ENCODE results near the gene CFAP58. TPM values are rescaled to one million over a fixed set of nuclear protein-coding genes. Genes with fewer than 3 reads are reported as not detected.

CFAP58 gene
- total and polyA plus RNA-seq, 2 of the 13 experiments (the other 11 are each of a cell fraction or from before 2014, with no cell fraction given) = 0.03 TPM; not detected in 1

GRCh38 chr10:104456802-104457542 is 103.3 kb downstream of the CFAP58 start:
- intact Hi-C loops (cut with micrococcal nuclease; ENCODE audit: unreplicated experiment) = no loop called here

More at GRCh38 chr10:104456802-104457542, 103.3 kb downstream of the CFAP58 start:
- ChIA-PET CTCF (ENCODE audit: low intra/inter-chr PET ratio, low total read pairs) (no interaction called here), POLR2A (no interaction called here)
- no peak overlapping the region for H3K4me3 ChIP-seq (replicated peaks in 1 of 3; ENCODE audit: insufficient read depth in 1 of 3, low read depth in 2 of 3, low read length in 3 of 3)
- H3K36me3 ChIP-seq (replicated peaks in 1 of 2; ENCODE audit: control insufficient read depth in 1 of 2, insufficient read depth in 2 of 2, low read length in 2 of 2) = no peaks in the 10 kb centered on the region
- WGBS (ENCODE audit: low lambda C conversion rate) = 9% methylated on average over 8 of the region's 8 CpGs
- ATAC-seq (no peak), FAIRE-seq (no peak), DNase-seq (ENCODE audit: low spot score) (no peak)
- H3K4me2 ChIP-seq (ENCODE audit: low read depth, low read length) = no peak overlapping the region
- in situ Hi-C loops (cut with HindIII; ENCODE audit: extremely low pct_ligation_motif_present, low pct_unique_long_range_greater_than_20kb) = no loop called here
- H3K9me3 ChIP-seq (ENCODE audit: low read length) = no peaks in the 10 kb centered on the region
- no peak overlapping the region for H3K9ac ChIP-seq (ENCODE audit: insufficient read depth, low read depth, low read length)
- no peaks in the 10 kb centered on the region for H3K27me3 ChIP-seq (ENCODE audit: control insufficient read depth in 1 of 2, insufficient read depth in 2 of 2, low read length in 2 of 2)
- H3K27ac ChIP-seq (ENCODE audit: extremely low read length, insufficient read depth, low read length) = no peak overlapping the region
- TF ChIP-seq ZBTB49 (CRISPR knock-in tag; IDR thresholded peaks at IDR 0.05; ENCODE audit: borderline replicate concordance) = no peak
- no peak for TF ChIP-seq SMARCC2 (IDR thresholded peaks at IDR 0.05)
- TF ChIP-seq ZNF605 (CRISPR knock-in tag; IDR thresholded peaks at IDR 0.05) = no peak
- TF ChIP-seq UBTF (CRISPR knock-in tag; IDR thresholded peaks at IDR 0.05) = no peak
- no peak for TF ChIP-seq HMGXB3 (CRISPR knock-in tag; IDR thresholded peaks at IDR 0.05; ENCODE audit: borderline replicate concordance)
- TF ChIP-seq RBFOX2 (IDR thresholded peaks at IDR 0.05; ENCODE audit: low read depth, low read length) = no peak
- no peak for TF ChIP-seq RBM22 (optimal IDR thresholded peaks at IDR 0.05; ENCODE audit: low read length)
- TF ChIP-seq ISL2 (CRISPR knock-in tag; IDR thresholded peaks at IDR 0.05) = no peak
- no peak for TF ChIP-seq ZNF207 (IDR thresholded peaks at IDR 0.05; ENCODE audit: borderline replicate concordance)
- TF ChIP-seq ZNF710 (CRISPR knock-in tag; IDR thresholded peaks at IDR 0.05; ENCODE audit: borderline replicate concordance) = no peak
- no peak for TF ChIP-seq ATAD3A (CRISPR knock-in tag; IDR thresholded peaks at IDR 0.05)
- H2AFZ ChIP-seq (ENCODE audit: low read length) = no peak overlapping the region
- H4K20me1 ChIP-seq (ENCODE audit: insufficient read depth, low read length) = no peaks in the 10 kb centered on the region
- no peaks in the 10 kb centered on the region for H3K4me1 ChIP-seq (ENCODE audit: insufficient read depth, low read length)
- no TSS peak for BruUV-seq (replicated peaks)
- H3K79me2 ChIP-seq (ENCODE audit: insufficient read depth, low read length) = no peaks in the 10 kb centered on the region
